Neural progenitor cell (in vitro differentiated cells): ENCODE data around the gene CRYBG3. TPM values are rescaled to one million over a fixed set of nuclear protein-coding genes. Genes with fewer than 3 reads are reported as not detected.
A peak's percentile ranks its signal among the peaks of the same experiment; 100 is the strongest.

ENCODE experiments used
- DNase-seq: peaks from one replicate; pipeline ENCODE4 v3.0.0-alpha.2; 2016; ENCODE audit warnings: low spot score
- H2AFZ ChIP-seq: fragments of 200-600 bp; sonication (generic); replicated peaks from 2 replicates; pipeline ENCODE4 v1.6.1; 2016; ENCODE audit warnings: antibody characterized with exemption
- H3F3A ChIP-seq: fragments of 200-600 bp; sonication (generic); 2 replicates; pipeline ENCODE4 v1.6.1; 2016; ENCODE audit warnings: antibody characterized with exemption, low read depth
- H3K27ac ChIP-seq: fragments of 200-600 bp; sonication (generic); 2 replicates; pipeline ENCODE4 v1.5.1; 2016; ENCODE audit warnings: mild to moderate bottlenecking
- H3K27me3 ChIP-seq: fragments of 200-600 bp; sonication (generic); 2 replicates; pipeline ENCODE4 v1.6.1; 2016; ENCODE audit warnings: mild to moderate bottlenecking, moderate library complexity
- H3K36me3 ChIP-seq: fragments of 200-600 bp; sonication (generic); 2 replicates; pipeline ENCODE4 v1.5.1; 2016
- H3K4me1 ChIP-seq: fragments of 200-600 bp; sonication (generic); 2 replicates; pipeline ENCODE4 v1.6.1; 2016; ENCODE audit warnings: mixed run types
- H3K4me2 ChIP-seq: fragments of 200-600 bp; sonication (generic); 2 replicates; pipeline ENCODE4 v1.6.1; 2016
- H3K4me3 ChIP-seq: fragments of 200-600 bp; sonication (generic); 2 replicates; pipeline ENCODE4 v1.5.1; 2016
- H3K79me2 ChIP-seq: fragments of 200-600 bp; sonication (generic); 2 replicates; pipeline ENCODE4 v1.6.1; 2016; ENCODE audit warnings: low read depth
- H3K9ac ChIP-seq: fragments of 200-600 bp; sonication (generic); 2 replicates; pipeline ENCODE4 v1.6.1; 2016
- H3K9me3 ChIP-seq: fragments of 200-600 bp; sonication (generic); 2 replicates; pipeline ENCODE4 v1.5.1; 2016; ENCODE audit warnings: low read depth
- H4K20me1 ChIP-seq: fragments of 200-600 bp; sonication (generic); 2 replicates; pipeline ENCODE4 v1.6.1; 2016; ENCODE audit warnings: low read depth
- H3K27ac Mint-ChIP-seq: 3 replicates; pipeline ENCODE4 v1.8.0; 2021; ENCODE audit warnings: mixed read lengths
- H3K27me3 Mint-ChIP-seq: 2 replicates; pipeline ENCODE4 v1.8.0; 2022; ENCODE audit warnings: low read depth, mild to moderate bottlenecking, inconsistent platforms, moderate library complexity, mixed read lengths; ENCODE audit not compliant: insufficient read depth
- H3K36me3 Mint-ChIP-seq: 3 replicates; pipeline ENCODE4 v1.8.0; 2021; ENCODE audit warnings: mixed read lengths
- H3K4me1 Mint-ChIP-seq: 3 replicates; pipeline ENCODE4 v1.8.0; 2021; ENCODE audit warnings: mixed read lengths
- H3K4me3 Mint-ChIP-seq: 3 replicates; pipeline ENCODE4 v1.8.0; 2021; ENCODE audit warnings: mild to moderate bottlenecking, moderate library complexity, mixed read lengths
- H3K9me3 Mint-ChIP-seq: 3 replicates; pipeline ENCODE4 v1.8.0; 2020; ENCODE audit warnings: mixed read lengths
- CTCF ChIP-seq: fragments of 200-600 bp; sonication (generic); IDR thresholded peaks from 2 replicates; pipeline ENCODE4 v1.5.1; 2017; ENCODE audit warnings: antibody characterized with exemption, mild to moderate bottlenecking
- EZH2 ChIP-seq: fragments of 200-600 bp; sonication (generic); IDR thresholded peaks from 2 replicates; pipeline ENCODE4 v1.6.1; 2017; ENCODE audit warnings: antibody characterized with exemption, mild to moderate bottlenecking, moderate library complexity
- EZH2phosphoT487 ChIP-seq: fragments of 200-600 bp; sonication (generic); IDR thresholded peaks from 2 replicates; pipeline ENCODE4 v1.6.1; 2017; ENCODE audit warnings: antibody characterized with exemption
- total RNA-seq: library from RNA; depleted of rRNA; stranded (reverse); fragments of >200 nt; gene quantifications from 2 replicates; pipeline ENCODE4 v1.2.3, GENCODE V29; 2015; ENCODE audit warnings: low replicate concordance

CRYBG3 gene
- total RNA-seq, 1 donor from 2014 or later, result 12.3 TPM

GRCh38 chr3:97991293-97991682 is 169.5 kb downstream of the CRYBG3 start:
- H3K36me3 Mint-ChIP-seq, result no peaks in the 10 kb centered on the region
- H3K4me1 Mint-ChIP-seq, result no peaks in the 10 kb centered on the region
- no peak overlapping the region for H2AFZ ChIP-seq
- DNase-seq, result no peak
- no peak overlapping the region for H3K4me3 Mint-ChIP-seq
- H3K4me3 ChIP-seq, result no peak overlapping the region
- H3K36me3 ChIP-seq, result no peaks in the 10 kb centered on the region
- TF ChIP-seq CTCF, result no peak
- TF ChIP-seq EZH2phosphoT487, result no peak
- TF ChIP-seq EZH2, result no peak
- no peaks in the 10 kb centered on the region for H3K27me3 ChIP-seq
- no peaks in the 10 kb centered on the region for H4K20me1 ChIP-seq
- no peak overlapping the region for H3K9ac ChIP-seq
- no peak overlapping the region for H3K4me2 ChIP-seq
- no peak overlapping the region for H3K27ac ChIP-seq
- H3K79me2 ChIP-seq, result no peaks in the 10 kb centered on the region
- peaks cover 4% of the 10 kb centered on the region for H3K4me1 ChIP-seq
- no peaks in the 10 kb centered on the region for H3K9me3 ChIP-seq
- no peak overlapping the region for H3K27ac Mint-ChIP-seq
- H3F3A ChIP-seq, result no peaks in the 10 kb centered on the region
- H3K27me3 Mint-ChIP-seq, result no peaks in the 10 kb centered on the region
- no peaks in the 10 kb centered on the region for H3K9me3 Mint-ChIP-seq

GRCh38 chr3:97992547-97993173 is 170.8 kb downstream of the CRYBG3 start:
- H3K36me3 ChIP-seq, result no peaks in the 10 kb centered on the region
- DNase-seq, result no peak
- no peaks in the 10 kb centered on the region for H3K27me3 Mint-ChIP-seq
- H3K4me1 Mint-ChIP-seq, result no peaks in the 10 kb centered on the region
- no peak overlapping the region for H2AFZ ChIP-seq
- TF ChIP-seq CTCF (no peak), EZH2 (no peak), EZH2phosphoT487 (no peak)
- H3K9me3 ChIP-seq, result no peaks in the 10 kb centered on the region
- no peak overlapping the region for H3K4me2 ChIP-seq
- H3K79me2 ChIP-seq, result no peaks in the 10 kb centered on the region
- no peak overlapping the region for H3K4me3 Mint-ChIP-seq
- H3F3A ChIP-seq, result no peaks in the 10 kb centered on the region
- no peaks in the 10 kb centered on the region for H3K27me3 ChIP-seq
- no peak overlapping the region for H3K4me3 ChIP-seq
- no peak overlapping the region for H3K27ac Mint-ChIP-seq
- peaks cover 4% of the 10 kb centered on the region for H3K4me1 ChIP-seq
- H4K20me1 ChIP-seq, result no peaks in the 10 kb centered on the region
- H3K36me3 Mint-ChIP-seq, result no peaks in the 10 kb centered on the region
- H3K9me3 Mint-ChIP-seq, result no peaks in the 10 kb centered on the region
- H3K27ac ChIP-seq, result no peak overlapping the region
- no peak overlapping the region for H3K9ac ChIP-seq

GRCh38 chr3:97993526-97993925 is 171.7 kb downstream of the CRYBG3 start:
- Histone ChIP-seq H2AFZ (peak overlapping the region; percentile 64), H3K4me3 (no peak overlapping the region), H3F3A (no peaks in the 10 kb centered on the region), H3K27me3 (no peaks in the 10 kb centered on the region), H3K36me3 (no peaks in the 10 kb centered on the region), H4K20me1 (no peaks in the 10 kb centered on the region), H3K9ac (no peak overlapping the region), H3K27ac (no peak overlapping the region), H3K9me3 (no peaks in the 10 kb centered on the region), H3K4me2 (no peak overlapping the region), H3K79me2 (no peaks in the 10 kb centered on the region), H3K4me1 (peaks cover 4% of the 10 kb centered on the region)
- H3K4me1 Mint-ChIP-seq, result no peaks in the 10 kb centered on the region
- H3K9me3 Mint-ChIP-seq, result no peaks in the 10 kb centered on the region
- no peak overlapping the region for H3K27ac Mint-ChIP-seq
- H3K27me3 Mint-ChIP-seq, result no peaks in the 10 kb centered on the region
- no peak overlapping the region for H3K4me3 Mint-ChIP-seq
- no peak for DNase-seq
- TF ChIP-seq EZH2, result no peak
- no peaks in the 10 kb centered on the region for H3K36me3 Mint-ChIP-seq

GRCh38 chr3:97994328-97994945 is 172.6 kb downstream of the CRYBG3 start:
- Histone ChIP-seq H3F3A (no peaks in the 10 kb centered on the region), H3K27me3 (no peaks in the 10 kb centered on the region), H2AFZ (no peak overlapping the region), H3K36me3 (no peaks in the 10 kb centered on the region), H3K4me2 (no peak overlapping the region), H3K79me2 (no peaks in the 10 kb centered on the region), H3K9me3 (no peaks in the 10 kb centered on the region), H3K9ac (no peak overlapping the region), H3K4me3 (no peak overlapping the region), H3K27ac (no peak overlapping the region), H3K4me1 (peaks cover 4% of the 10 kb centered on the region), H4K20me1 (no peaks in the 10 kb centered on the region)
- no peaks in the 10 kb centered on the region for H3K36me3 Mint-ChIP-seq
- no peak overlapping the region for H3K27ac Mint-ChIP-seq
- no peaks in the 10 kb centered on the region for H3K27me3 Mint-ChIP-seq
- H3K4me1 Mint-ChIP-seq, result no peaks in the 10 kb centered on the region
- no peak overlapping the region for H3K4me3 Mint-ChIP-seq
- DNase-seq, result no peak
- H3K9me3 Mint-ChIP-seq, result no peaks in the 10 kb centered on the region
- TF ChIP-seq CTCF (no peak), EZH2 (no peak), EZH2phosphoT487 (no peak)
